ENCODE measurements around the gene IRAK2.

IRAK2 gene

DNA sequence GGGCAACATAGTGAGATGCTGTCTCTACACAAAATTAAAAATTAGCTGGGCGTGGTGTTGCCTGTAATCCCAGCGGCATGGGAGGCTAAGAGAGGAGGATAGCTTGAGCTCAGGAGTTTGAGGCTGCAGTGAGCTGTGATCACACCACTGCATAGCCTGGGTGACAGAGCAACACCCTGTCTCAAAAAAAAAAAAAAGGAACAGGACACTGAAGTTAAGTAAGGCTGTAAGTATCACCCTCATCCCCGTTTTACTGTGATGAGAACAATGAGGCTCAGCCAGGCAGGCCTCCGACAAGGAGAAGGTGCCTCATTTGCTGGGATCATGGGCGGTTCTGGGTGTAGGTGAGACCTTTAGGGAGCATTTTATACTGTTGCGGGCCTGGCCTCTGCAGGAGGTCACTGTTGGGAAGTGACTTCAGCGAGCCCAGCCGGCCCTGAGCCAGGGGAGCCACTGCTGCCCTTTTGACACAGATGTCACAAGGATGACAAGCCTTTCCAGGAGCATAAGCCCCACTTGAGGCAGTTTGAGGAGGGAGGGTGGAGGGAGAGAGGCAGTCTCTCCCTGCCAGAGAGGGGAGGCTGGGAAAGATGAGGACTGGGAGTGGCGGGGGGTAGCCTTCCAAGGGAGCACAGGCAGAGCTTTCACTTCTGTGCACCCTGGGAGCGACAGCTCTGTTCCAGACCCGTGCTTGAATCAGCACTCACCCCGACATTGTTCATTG is 30.8 kb downstream of the IRAK2 start:
- TF ChIP-seq TAF1 (IDR thresholded peaks at IDR 0.05; ENCODE audit: borderline replicate concordance, insufficient read depth, low read length) = no peak
- no peak for TF ChIP-seq FOXP2 (optimal IDR thresholded peaks at IDR 0.05; ENCODE audit: borderline replicate concordance, extremely low read depth, extremely low read length, insufficient read depth)
- TF ChIP-seq SIN3A (IDR thresholded peaks at IDR 0.05; ENCODE audit: borderline replicate concordance, insufficient read depth, low read length) = no peak
- TF ChIP-seq POLR2AphosphoS5 (IDR thresholded peaks at IDR 0.05; ENCODE audit: low read depth, low read length) = no peak
- TF ChIP-seq, protein P1, sequence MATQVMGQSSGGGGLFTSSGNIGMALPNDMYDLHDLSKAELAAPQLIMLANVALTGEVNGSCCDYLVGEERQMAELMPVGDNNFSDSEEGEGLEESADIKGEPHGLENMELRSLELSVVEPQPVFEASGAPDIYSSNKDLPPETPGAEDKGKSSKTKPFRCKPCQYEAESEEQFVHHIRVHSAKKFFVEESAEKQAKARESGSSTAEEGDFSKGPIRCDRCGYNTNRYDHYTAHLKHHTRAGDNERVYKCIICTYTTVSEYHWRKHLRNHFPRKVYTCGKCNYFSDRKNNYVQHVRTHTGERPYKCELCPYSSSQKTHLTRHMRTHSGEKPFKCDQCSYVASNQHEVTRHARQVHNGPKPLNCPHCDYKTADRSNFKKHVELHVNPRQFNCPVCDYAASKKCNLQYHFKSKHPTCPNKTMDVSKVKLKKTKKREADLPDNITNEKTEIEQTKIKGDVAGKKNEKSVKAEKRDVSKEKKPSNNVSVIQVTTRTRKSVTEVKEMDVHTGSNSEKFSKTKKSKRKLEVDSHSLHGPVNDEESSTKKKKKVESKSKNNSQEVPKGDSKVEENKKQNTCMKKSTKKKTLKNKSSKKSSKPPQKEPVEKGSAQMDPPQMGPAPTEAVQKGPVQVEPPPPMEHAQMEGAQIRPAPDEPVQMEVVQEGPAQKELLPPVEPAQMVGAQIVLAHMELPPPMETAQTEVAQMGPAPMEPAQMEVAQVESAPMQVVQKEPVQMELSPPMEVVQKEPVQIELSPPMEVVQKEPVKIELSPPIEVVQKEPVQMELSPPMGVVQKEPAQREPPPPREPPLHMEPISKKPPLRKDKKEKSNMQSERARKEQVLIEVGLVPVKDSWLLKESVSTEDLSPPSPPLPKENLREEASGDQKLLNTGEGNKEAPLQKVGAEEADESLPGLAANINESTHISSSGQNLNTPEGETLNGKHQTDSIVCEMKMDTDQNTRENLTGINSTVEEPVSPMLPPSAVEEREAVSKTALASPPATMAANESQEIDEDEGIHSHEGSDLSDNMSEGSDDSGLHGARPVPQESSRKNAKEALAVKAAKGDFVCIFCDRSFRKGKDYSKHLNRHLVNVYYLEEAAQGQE (IDR thresholded peaks at IDR 0.05; ENCODE audit: insufficient read depth in 1 of 2, low read depth in 2 of 2, low read length in 2 of 2) = no peak

DNA sequence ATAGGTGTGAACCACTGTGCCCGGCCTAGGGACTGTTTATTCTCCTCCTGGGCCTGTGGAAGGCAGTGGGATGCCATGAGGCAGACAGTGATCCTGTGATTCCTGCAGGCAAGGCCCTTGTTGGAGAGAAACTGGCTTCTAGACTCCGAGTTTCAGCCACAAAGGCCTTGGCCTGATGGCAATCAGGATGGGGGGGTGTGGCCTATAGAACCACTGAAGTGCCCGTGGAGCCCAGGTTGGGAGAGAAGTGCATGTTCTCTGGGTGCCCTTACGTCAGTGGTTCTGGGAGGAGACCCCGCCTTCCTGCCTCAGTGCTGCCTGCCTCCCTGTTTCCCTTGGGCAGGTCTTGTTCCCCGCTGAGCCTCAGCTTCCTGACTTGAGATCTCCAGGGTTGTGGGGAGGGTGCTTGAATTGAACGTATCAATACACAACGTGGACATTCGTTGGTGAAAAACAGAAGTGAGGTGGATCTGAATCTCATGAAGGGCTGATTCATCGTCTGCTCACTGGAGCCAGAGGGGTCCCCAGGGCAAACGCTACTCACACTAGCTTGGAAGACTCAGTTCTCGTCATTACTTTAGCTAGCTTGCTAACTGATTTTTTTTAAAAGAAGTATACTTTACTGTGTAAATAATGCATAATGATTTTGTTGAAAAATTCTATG is 31.8 kb downstream of the IRAK2 start:
- TF ChIP-seq TAF1 (IDR thresholded peaks at IDR 0.05; ENCODE audit: borderline replicate concordance, insufficient read depth, low read length) (no peak), FOXP2 (optimal IDR thresholded peaks at IDR 0.05; ENCODE audit: borderline replicate concordance, extremely low read depth, extremely low read length, insufficient read depth) (no peak), POLR2AphosphoS5 (IDR thresholded peaks at IDR 0.05; ENCODE audit: low read depth, low read length) (no peak), SIN3A (IDR thresholded peaks at IDR 0.05; ENCODE audit: borderline replicate concordance, insufficient read depth, low read length) (no peak)
- TF ChIP-seq, protein P1 (IDR thresholded peaks at IDR 0.05; ENCODE audit: insufficient read depth in 1 of 2, low read depth in 2 of 2, low read length in 2 of 2) = no peak

DNA sequence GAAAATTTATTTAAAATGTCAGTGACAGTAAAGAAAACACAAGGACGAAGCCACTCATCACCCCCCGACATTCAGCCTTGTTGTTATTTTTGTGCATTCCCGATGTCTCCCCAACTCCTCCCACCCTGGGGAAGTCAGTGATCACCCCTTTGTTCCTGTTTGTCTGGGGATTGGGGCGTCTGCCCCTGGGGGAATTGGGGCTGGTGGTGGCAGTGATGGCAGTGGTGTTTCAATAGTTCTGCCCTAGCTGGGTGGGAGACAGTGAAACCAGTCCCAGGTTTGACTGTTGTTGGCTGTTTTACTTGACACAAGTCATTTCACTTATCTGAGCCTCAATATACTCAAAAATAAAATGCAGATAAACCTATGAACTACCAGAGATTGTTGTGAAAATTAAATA is 33.5 kb downstream of the IRAK2 start:
- TF ChIP-seq FOXP2 (optimal IDR thresholded peaks at IDR 0.05; ENCODE audit: borderline replicate concordance, extremely low read depth, extremely low read length, insufficient read depth) (no peak), TAF1 (IDR thresholded peaks at IDR 0.05; ENCODE audit: borderline replicate concordance, insufficient read depth, low read length) (no peak), POLR2AphosphoS5 (IDR thresholded peaks at IDR 0.05; ENCODE audit: low read depth, low read length) (no peak), SIN3A (IDR thresholded peaks at IDR 0.05; ENCODE audit: borderline replicate concordance, insufficient read depth, low read length) (no peak)
- TF ChIP-seq, protein P1 (IDR thresholded peaks at IDR 0.05; ENCODE audit: insufficient read depth in 1 of 2, low read depth in 2 of 2, low read length in 2 of 2) = no peak

DNA sequence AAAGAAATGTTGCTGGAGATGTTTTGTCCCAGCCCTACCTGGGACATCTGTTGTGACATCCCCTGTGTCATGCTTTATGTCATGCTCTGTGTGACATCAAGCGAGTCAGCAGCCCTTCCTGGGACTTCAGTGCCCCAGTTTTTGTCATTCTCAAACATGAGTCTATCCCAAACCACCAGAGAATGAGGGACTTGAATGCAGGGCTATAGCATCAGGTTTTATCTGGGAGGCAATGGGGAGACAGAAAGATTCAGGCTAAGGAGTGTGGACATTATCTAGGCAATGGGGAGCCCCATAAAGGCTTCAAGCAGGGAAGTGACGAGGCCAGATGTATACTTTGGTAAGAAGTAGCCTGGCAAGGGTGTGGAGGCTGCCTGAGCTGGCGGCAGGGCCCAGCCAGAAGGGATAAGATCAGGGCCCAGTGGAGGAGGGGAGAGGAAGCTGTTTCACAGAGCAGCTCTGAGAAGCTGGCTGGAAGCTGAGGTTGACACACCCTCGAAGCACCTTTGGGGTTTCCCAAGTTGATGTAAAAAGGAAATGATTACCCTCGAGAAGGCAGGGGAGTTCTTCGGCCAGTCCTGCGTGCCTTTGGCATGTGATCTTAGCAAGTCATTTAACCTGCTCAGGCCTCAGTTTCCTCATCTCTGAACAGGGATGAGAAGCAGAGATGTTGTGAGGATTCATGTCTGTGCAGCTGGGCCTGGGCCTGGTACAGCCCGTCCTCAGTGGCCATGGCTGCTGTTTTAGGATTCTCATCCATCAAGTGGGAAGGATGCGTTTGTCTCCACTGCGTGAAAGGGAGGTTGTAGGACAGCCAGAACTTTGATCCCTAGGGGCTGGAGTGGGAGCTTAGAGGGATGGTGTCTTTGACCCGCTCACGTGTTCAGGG is 34.3 kb downstream of the IRAK2 start:
- TF ChIP-seq FOXP2 (optimal IDR thresholded peaks at IDR 0.05; ENCODE audit: borderline replicate concordance, extremely low read depth, extremely low read length, insufficient read depth) = no peak
- TF ChIP-seq, protein P1 (IDR thresholded peaks at IDR 0.05; ENCODE audit: insufficient read depth in 1 of 2, low read depth in 2 of 2, low read length in 2 of 2) = no peak
- no peak for TF ChIP-seq TAF1 (IDR thresholded peaks at IDR 0.05; ENCODE audit: borderline replicate concordance, insufficient read depth, low read length)
- TF ChIP-seq POLR2AphosphoS5 (IDR thresholded peaks at IDR 0.05; ENCODE audit: low read depth, low read length) = no peak
- TF ChIP-seq SIN3A (IDR thresholded peaks at IDR 0.05; ENCODE audit: borderline replicate concordance, insufficient read depth, low read length) = no peak
